ENCODE results near the gene FCRLA. TPM values are rescaled to one million over a fixed set of nuclear protein-coding genes. Genes with fewer than 3 reads are reported as not detected.
"Not testable (repeated sequence)": the region's sequence is repeated elsewhere in the genome, so short reads cannot be mapped to it uniquely, and the experiment has no call there.

The FCRLA gene
- total RNA-seq = 1 to 10 TPM in 1 of 2 donors, under 1 TPM in 1; 0.34 to 1.6 TPM
- long read RNA-seq, partial matches to known transcripts = 0 of 2 reads
- long read RNA-seq, other reads (novel, unspliced or antisense) = 0 of 2 reads

GRCh38 chr1:161706482-161707347 is at the start of gene FCRLA:
Gene FCRLA, plus strand, starts transcription at chr1:161707229. Its CDS starts 36 bp downstream, at chr1:161707265.
- ATAC-seq (no peak), DNase-seq (no peak)
- intact Hi-C loops (cut with DNase I, micrococcal nuclease) = no loop called here

DNA sequence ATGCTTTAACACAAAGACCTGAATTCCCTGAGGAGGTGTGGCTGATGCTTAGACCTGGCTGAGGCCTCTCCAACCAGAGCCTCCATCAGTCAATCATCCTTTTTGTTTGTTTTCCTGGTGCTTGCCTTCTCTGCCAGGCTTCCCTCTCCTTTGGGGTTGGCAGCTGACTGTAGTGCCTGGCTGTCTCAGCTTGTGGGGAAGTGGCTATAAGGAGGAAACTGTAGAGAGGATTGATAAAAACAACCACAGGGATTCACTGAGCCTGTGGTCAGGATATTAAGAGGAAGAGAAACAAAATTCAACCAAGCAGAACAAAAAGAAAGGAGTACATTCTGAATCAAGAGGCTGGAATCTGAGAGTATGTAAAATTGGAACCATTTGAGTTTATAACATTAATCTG is 48.5 kb upstream of the FCRLA start:
- DNase-seq; ATAC-seq; intact Hi-C loops (cut with DNase I, micrococcal nuclease): not testable (repeated sequence)

DNA sequence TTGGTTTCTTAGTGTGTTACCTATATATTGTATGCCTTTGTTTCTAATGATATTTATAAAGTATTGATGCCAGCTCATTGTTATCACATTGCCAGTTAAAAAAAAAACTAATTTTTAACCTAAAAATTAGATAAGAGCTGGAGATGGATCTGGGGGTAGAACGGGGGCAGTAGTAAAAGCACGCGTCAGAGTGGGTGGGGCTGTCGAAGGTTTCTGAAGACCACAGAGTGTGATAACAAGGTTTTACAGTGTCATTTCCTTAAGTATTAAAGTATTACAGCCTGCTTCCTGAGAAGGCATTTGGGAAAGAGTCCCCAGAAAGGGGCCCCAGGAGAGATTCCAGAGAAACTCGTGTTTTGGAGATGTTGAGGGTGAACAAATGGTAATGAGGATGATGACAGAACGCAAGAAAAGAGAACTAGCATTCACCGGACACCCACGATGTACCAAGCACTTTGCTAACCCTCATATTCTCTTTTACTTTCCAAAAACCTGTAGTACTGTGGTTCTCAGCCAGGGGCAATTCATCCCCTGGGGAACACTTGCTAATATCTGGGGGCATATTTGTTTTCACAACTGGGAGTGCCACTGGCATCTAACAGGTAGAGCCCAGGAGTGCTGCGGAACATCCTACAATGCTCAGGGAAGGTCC is 45.2 kb upstream of the FCRLA start:
- DNase-seq; ATAC-seq; intact Hi-C loops (cut with DNase I, micrococcal nuclease): not testable (repeated sequence)

DNA sequence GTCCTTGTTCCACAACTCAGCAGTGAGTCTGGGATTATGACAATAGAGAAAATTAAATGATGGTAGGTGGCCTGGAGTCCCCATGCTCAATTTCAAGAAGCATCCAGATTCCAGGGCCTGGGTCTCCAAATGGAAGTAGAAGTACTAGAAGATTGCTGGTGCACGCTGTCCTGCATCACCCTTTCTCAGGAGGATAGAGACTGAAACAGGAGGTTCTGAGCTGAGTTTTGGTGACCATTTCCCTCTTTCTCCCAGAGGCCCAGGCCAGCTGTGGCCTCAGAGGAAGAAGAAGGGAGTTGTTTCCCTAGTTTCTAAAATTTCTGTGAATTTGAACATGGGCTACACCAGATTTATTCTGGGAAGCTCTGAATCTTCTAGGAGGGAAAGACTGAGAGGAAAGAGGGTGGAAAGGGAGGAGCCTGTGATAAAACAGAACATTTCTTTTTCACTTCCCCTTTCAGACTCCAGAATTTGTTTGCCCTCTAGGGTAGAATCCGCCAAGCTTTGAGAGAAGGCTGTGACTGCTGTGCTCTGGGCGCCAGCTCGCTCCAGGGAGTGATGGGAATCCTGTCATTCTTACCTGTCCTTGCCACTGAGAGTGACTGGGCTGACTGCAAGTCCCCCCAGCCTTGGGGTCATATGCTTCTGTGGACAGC is 44.2 kb upstream of the FCRLA start, which contains the start of gene FCGR2B:
FCGR2B (plus strand) TSS at position 460 of the 656 bp plus-strand sequence; CDS start at position 559, 99 bp downstream.
- intact Hi-C loops (cut with DNase I, micrococcal nuclease); DNase-seq; ATAC-seq: not testable (repeated sequence)

DNA sequence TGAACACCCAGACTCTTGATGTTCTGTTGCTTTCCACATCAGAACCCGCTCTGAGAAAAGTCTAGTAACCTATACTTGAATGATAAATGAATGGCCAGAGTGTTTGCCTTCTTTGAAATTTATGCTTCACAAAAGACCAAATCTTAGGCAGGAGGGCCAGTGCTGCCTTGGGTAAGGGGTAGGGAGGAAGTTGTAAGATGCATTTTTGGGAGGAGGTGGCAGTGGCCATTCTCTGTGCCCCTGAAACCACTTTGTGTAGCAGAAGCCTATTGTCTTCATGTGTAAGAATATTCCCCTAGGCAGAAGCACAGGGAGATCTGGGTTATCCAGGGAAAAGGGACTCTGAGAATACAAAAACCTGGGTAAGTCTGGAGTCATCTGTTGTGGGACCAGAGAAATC is 43.5 kb upstream of the FCRLA start:
- ATAC-seq; DNase-seq; intact Hi-C loops (cut with DNase I, micrococcal nuclease): not testable (repeated sequence)

GRCh38 chr1:161664689-161665088 is 42.3 kb upstream of the FCRLA start:
- DNase-seq; ATAC-seq; intact Hi-C loops (cut with DNase I, micrococcal nuclease): not testable (repeated sequence)

DNA sequence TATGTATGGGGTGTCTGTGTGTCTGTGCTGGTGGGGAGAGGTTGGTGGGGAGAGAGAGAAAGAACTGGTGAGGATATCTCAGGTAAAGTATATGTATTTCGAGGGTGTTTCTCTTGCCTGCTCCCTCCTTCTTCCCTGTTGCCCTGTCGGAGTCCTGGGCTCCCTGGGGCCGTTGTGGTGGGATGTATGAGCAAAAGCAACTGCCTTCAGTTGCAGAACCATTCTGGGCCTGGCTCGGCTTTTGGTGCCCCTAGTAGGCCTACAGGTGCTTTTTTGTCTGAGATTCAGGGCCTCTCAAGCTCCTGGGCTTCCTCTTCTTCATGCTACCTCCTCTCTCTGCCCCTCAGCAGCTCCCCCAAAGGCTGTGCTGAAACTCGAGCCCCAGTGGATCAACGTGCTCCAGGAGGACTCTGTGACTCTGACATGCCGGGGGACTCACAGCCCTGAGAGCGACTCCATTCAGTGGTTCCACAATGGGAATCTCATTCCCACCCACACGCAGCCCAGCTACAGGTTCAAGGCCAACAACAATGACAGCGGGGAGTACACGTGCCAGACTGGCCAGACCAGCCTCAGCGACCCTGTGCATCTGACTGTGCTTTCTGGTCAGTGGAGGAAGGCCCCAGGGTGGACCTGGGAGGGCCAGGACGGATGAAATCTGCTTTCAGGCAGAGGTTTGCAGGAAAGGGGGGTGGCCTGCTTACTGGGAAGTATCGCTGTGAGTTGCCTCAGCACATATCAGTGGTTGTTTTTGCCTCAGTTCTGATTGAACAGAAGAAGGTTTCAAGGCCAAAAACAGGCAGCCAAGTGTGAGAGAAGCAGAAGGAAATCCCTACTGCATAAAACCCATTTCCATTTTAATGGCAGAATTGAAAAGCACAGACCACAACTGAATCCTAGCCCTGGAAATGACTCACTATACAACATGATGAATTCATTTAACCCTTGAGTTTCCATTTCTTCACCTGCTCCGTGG is 35.7 kb upstream of the FCRLA start:
- intact Hi-C loops (cut with DNase I, micrococcal nuclease); ATAC-seq; DNase-seq: not testable (repeated sequence)

DNA sequence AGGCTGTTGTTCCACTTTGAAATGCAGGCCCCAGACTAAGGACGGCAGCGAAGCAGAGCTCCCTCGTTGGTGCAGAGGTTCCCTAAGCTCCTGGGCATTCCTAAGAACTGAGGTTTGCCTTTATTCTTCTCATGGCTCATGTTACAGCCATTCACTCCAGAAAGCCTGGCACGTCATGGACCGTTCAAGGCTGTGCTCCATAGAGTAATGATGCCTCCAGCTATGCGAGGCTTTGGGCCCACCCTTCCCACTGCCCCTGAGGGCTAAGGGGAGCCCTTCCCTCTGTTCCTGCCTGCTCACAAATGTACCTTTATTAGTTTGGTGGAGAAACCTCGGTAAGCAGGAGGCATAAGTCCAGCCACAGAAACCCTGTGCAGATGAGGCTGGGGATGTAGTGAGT is 33.6 kb upstream of the FCRLA start:
- ATAC-seq; intact Hi-C loops (cut with DNase I, micrococcal nuclease): not testable (repeated sequence)

GRCh38 chr1:161674447-161674846 is 32.6 kb upstream of the FCRLA start:
- intact Hi-C loops (cut with DNase I, micrococcal nuclease); DNase-seq; ATAC-seq: not testable (repeated sequence)

More for the DNA sequence above, 33.6 kb upstream of the FCRLA start:
- DNase-seq = not testable (repeated sequence)

DNA sequence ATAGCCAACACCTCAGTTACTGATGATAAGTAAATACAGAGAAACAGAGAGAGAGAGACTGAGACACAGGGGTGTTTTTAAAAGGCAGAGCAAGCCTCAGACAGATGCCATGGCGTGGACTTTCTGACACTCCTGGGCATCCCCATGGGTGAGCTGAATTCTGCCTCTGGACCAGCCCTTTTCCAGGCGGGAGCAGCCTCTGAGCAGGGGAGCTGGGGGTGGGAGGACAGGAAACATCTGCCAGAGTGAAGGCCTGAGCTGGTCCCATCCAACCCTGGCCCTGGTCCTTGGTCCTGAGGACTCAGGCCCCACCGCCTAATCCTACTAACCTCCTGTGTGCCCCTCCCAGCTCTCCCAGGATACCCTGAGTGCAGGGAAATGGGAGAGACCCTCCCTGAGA is 32.1 kb upstream of the FCRLA start:
- intact Hi-C loops (cut with DNase I, micrococcal nuclease); ATAC-seq; DNase-seq: not testable (repeated sequence)

DNA sequence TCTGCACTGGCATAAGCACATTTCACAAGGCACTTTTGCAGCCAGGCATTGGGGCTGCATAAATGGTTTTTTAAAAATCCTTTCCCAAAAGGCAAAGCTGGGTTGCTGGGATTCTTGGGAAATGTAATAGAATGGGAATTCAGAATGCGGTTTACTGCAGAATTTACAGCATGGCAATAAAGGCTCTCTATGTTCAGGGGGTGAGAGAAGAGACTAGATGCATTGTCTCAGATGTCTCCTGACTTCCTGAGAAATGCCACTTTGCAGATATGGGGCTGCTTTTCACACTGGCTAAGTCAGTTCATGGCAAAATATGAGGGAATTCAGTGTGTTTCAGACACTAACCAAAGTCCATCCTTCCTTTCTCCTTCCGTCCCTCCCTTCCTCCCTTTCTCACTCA is 30.6 kb upstream of the FCRLA start:
- intact Hi-C loops (cut with DNase I, micrococcal nuclease) = no loop called here
- no peak for ATAC-seq
- no peak for DNase-seq

DNA sequence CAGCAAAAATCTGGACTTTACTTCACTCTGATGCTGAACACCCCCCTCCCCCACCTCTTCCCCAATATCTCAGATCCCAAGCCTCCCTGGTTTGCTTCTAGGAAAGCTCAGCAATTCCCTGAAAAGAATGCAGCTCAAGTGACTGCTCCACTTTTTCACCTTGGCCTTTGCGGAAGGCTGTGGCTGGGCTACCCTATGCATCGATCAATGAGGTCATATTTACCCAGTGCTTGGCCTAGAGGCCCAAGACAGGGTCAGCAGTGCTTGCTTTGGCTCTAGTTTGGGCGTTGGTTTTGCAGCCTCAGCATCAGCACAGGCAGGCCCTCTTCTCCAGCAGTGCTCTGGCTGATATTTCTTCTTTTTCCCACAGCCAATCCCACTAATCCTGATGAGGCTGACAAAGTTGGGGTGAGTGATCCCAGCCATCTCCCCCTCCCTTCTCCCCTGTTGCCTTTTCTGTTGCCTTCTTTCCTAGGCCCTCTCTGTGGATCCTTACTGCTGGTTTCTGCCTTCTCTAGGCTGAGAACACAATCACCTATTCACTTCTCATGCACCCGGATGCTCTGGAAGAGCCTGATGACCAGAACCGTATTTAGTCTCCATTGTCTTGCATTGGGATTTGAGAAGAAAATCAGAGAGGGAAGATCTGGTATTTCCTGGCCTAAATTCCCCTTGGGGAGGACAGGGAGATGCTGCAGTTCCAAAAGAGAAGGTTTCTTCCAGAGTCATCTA is 29.9 kb upstream of the FCRLA start:
- ATAC-seq = no peak
- DNase-seq = no peak
- intact Hi-C loops (cut with DNase I, micrococcal nuclease) = no loop called here

- ATAC-seq (no peak), DNase-seq (no peak)
- intact Hi-C loops (cut with DNase I, micrococcal nuclease) = no loop called here
Observed at GRCh38 chr1:161678500-161678899, 28.5 kb upstream of the FCRLA start.

- DNase-seq (no peak), ATAC-seq (no peak)
- intact Hi-C loops (cut with DNase I, micrococcal nuclease) = no loop called here
Observed at GRCh38 chr1:161681879-161682278, 25.1 kb upstream of the FCRLA start.

GRCh38 chr1:161688946-161689345 is 18.1 kb upstream of the FCRLA start:
- intact Hi-C loops (cut with DNase I, micrococcal nuclease) = no loop called here
- DNase-seq (no peak), ATAC-seq (no peak)

- DNase-seq (no peak), ATAC-seq (no peak)
- intact Hi-C loops (cut with DNase I, micrococcal nuclease) = no loop called here
Observed at GRCh38 chr1:161691846-161692245, 15.2 kb upstream of the FCRLA start.

DNA sequence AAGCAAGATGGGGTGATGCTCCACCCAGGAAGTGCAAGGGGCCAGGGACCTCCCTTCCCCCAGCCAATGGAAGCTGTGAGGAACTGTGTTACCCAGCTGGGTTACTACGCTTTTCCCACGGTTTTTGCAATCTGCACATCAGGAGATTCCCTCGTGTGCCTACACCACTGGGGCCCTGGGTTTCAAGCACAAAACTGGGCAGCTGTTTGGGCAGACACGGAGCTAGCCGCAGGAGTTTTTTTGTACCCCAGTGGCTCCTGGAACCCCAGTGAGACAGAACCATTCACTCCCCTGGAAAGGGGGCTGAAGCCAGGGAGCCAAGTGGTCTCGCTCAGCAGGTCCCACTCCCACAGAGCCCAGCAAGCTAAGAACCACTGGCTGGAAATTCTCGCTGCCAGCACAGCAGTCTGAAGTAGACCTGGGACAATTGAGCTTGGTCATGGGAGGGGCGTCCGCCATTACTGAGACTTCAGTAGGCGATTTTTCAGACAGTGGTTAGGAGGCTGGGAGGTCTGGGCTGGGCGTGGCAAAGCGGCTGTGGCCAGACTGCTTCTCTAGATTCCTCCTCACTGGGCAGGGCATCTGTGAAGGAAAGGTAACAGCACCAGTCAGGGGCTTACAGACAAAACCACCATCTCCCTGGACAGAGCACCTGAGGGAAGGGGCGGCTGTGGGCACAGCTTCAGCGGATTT is 13.9 kb upstream of the FCRLA start:
- DNase-seq; intact Hi-C loops (cut with DNase I, micrococcal nuclease); ATAC-seq: not testable (repeated sequence)
